ENCODE results near the gene G6PC1. TPM values are rescaled to one million over a fixed set of nuclear protein-coding genes. Genes with fewer than 3 reads are reported as not detected.

The G6PC1 gene
- total and polyA plus RNA-seq, 2 of the 13 experiments (the other 11 are each of a cell fraction or from before 2014, with no cell fraction given), result 1.7 to 37.9 TPM

- no TSS peak for BruUV-seq (replicated peaks)
- no peaks in the 10 kb centered on the region for H3K79me2 ChIP-seq (ENCODE audit: insufficient read depth, low read length)
- POLR2A ChIA-PET, result interaction anchor here (0.6 to 3.9 kb wide), 19 partner anchors 8 to 96 kb away, joined by 3 to 32 read pairs (median 5); partner anchors contain the start of genes AOC3, BECN1, G6PC1 and PSME3
- TF ChIP-seq, protein P1, sequence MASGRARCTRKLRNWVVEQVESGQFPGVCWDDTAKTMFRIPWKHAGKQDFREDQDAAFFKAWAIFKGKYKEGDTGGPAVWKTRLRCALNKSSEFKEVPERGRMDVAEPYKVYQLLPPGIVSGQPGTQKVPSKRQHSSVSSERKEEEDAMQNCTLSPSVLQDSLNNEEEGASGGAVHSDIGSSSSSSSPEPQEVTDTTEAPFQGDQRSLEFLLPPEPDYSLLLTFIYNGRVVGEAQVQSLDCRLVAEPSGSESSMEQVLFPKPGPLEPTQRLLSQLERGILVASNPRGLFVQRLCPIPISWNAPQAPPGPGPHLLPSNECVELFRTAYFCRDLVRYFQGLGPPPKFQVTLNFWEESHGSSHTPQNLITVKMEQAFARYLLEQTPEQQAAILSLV (CRISPR knock-in tag; IDR thresholded peaks at IDR 0.05; ENCODE audit: borderline replicate concordance), result 0 out of 2 replicates have a peak, but pooled peaks have one; percentile 46
- TF ChIP-seq ZNF775 (CRISPR knock-in tag; IDR thresholded peaks at IDR 0.05; ENCODE audit: borderline replicate concordance) (no peak), ZNF772 (CRISPR knock-in tag; IDR thresholded peaks at IDR 0.05) (no peak), XRCC5 (optimal IDR thresholded peaks at IDR 0.05; ENCODE audit: low read length) (peak; percentile 39), ZNF460 (CRISPR knock-in tag; IDR thresholded peaks at IDR 0.05; ENCODE audit: borderline replicate concordance) (peak; percentile 9; the same call in 1 of the 2 replicates), MXI1 (IDR thresholded peaks at IDR 0.05; ENCODE audit: borderline replicate concordance, low read depth, low read length) (peak; percentile 16; the same call in 1 of the 3 replicates), NCOA2 (CRISPR knock-in tag; IDR thresholded peaks at IDR 0.05) (0 out of 2 replicates have a peak, but pooled peaks have one; percentile 33), TOE1 (CRISPR knock-in tag; IDR thresholded peaks at IDR 0.05) (0 out of 2 replicates have a peak, but pooled peaks have one; percentile 19), FUBP1 (CRISPR knock-in tag; IDR thresholded peaks at IDR 0.05; ENCODE audit: borderline replicate concordance) (0 out of 2 replicates have a peak, but pooled peaks have one; percentile 24), RARA (CRISPR knock-in tag; IDR thresholded peaks at IDR 0.05) (peak; percentile 42; the same call in 1 of the 2 replicates), YEATS4 (CRISPR knock-in tag; IDR thresholded peaks at IDR 0.05; ENCODE audit: borderline replicate concordance) (peak; percentile 14; the same call in 1 of the 2 replicates), WIZ (CRISPR knock-in tag; IDR thresholded peaks at IDR 0.05) (0 out of 2 replicates have a peak, but pooled peaks have one; percentile 48), ZNF142 (CRISPR knock-in tag; IDR thresholded peaks at IDR 0.05) (no peak)
Measured at GRCh38 chr17:42920106-42920900, 19.7 kb downstream of the G6PC1 start.

More at GRCh38 chr17:42920106-42920900, 19.7 kb downstream of the G6PC1 start:
- no peak overlapping the region for H2AFZ ChIP-seq (ENCODE audit: low read length)
- intact Hi-C loops (cut with micrococcal nuclease; ENCODE audit: unreplicated experiment), result loop anchor here (1.0 kb wide), 1 partner anchor 34 kb away; no protein-coding TSS in a partner anchor
- H3K9me3 ChIP-seq (ENCODE audit: low read length), result no peaks in the 10 kb centered on the region
- in situ Hi-C loops (cut with HindIII; ENCODE audit: extremely low pct_ligation_motif_present, low pct_unique_long_range_greater_than_20kb), result no loop called here
- FAIRE-seq (peak; percentile 56), DNase-seq (ENCODE audit: low spot score) (peak; percentile 63), ATAC-seq (peak; percentile 82)
- no peaks in the 10 kb centered on the region for H3K27me3 ChIP-seq (ENCODE audit: control insufficient read depth in 1 of 2, insufficient read depth in 2 of 2, low read length in 2 of 2)
- H3K4me3 ChIP-seq (replicated peaks in 1 of 3; ENCODE audit: insufficient read depth in 1 of 3, low read depth in 2 of 3, low read length in 3 of 3), result peak overlapping the region in 2 of 3 experiments; percentile 28 to 58; a peak in 4 of 6 replicates
- peak overlapping the region; percentile 85 for H3K4me2 ChIP-seq (ENCODE audit: low read depth, low read length)
- CTCF ChIA-PET (ENCODE audit: low intra/inter-chr PET ratio, low total read pairs), result no interaction called here
- WGBS (ENCODE audit: low lambda C conversion rate), result 25% methylated on average over 10 of the region's 10 CpGs
- H3K4me1 ChIP-seq (ENCODE audit: insufficient read depth, low read length), result peaks cover 68% of the 10 kb centered on the region
- peak overlapping the region; percentile 53 for H3K27ac ChIP-seq (ENCODE audit: extremely low read length, insufficient read depth, low read length)
- H3K9ac ChIP-seq (ENCODE audit: insufficient read depth, low read depth, low read length), result 0 out of 2 replicates have a peak overlapping the region, but pooled peaks have one; percentile 2
- no peaks in the 10 kb centered on the region for H4K20me1 ChIP-seq (ENCODE audit: insufficient read depth, low read length)
- H3K36me3 ChIP-seq (replicated peaks in 1 of 2; ENCODE audit: control insufficient read depth in 1 of 2, insufficient read depth in 2 of 2, low read length in 2 of 2), result no peaks in the 10 kb centered on the region

All from HepG2 (cell line).